H1 (cell line): Measurements from ENCODE around the gene ELFN2. TPM values are rescaled to one million over a fixed set of nuclear protein-coding genes. Genes with fewer than 3 reads are reported as not detected.

Experiments used
- CTCF ChIA-PET: fragments of 300-600 bp; sonication (Branson Sonifier 250); formaldehyde crosslinking; loops from one replicate; lab custom pipeline; 2021; ENCODE audit not compliant: partially characterized antibody; lab: Charles Lee
- POLR2A ChIA-PET: fragments of 300-600 bp; sonication (Branson Sonifier 250); formaldehyde crosslinking; loops from one replicate; lab custom pipeline; 2021; ENCODE audit warnings: inconsistent platforms; ENCODE audit not compliant: partially characterized antibody; lab: Charles Lee
- DNase-seq, 2 experiments: peaks; one replicate each; pipeline versions ENCODE4 v3.0.0 to v3.0.0-alpha.2; 2010 to 2022; ENCODE audit warnings: low spot score in 2 of 2, low read depth in 1 of 2, mixed read lengths in 1 of 2
- FAIRE-seq: peaks from 2 replicates; lab custom pipeline; 2011; peaks lifted over from hg19 to GRCh38; lab: Jason Lieb, UNC
- H2AFZ ChIP-seq: 2 replicates; pipeline ENCODE4 v1.8.1; 2012; ENCODE audit warnings: low read length, inconsistent platforms
- H2AK5ac ChIP-seq: 2 replicates; pipeline ENCODE4 v1.6.1; 2013; ENCODE audit warnings: low read depth, low read length
- H2BK120ac ChIP-seq: replicated peaks from 2 replicates; pipeline ENCODE3; 2013; ENCODE audit warnings: low read depth, low read length, inconsistent platforms
- H2BK12ac ChIP-seq: 2 replicates; pipeline ENCODE4 v1.6.1; 2013; ENCODE audit warnings: low read depth, low read length
- H2BK15ac ChIP-seq: 2 replicates; pipeline ENCODE4 v1.6.1; 2013; ENCODE audit warnings: low read length
- H2BK20ac ChIP-seq: 2 replicates; pipeline ENCODE4 v1.6.1; 2013; ENCODE audit warnings: low read length
- H2BK5ac ChIP-seq: 2 replicates; pipeline ENCODE4 v1.6.1; 2013; ENCODE audit warnings: low read depth, low read length
- H3K14ac ChIP-seq: 2 replicates; pipeline ENCODE4 v1.6.1; 2013; ENCODE audit warnings: inconsistent platforms; ENCODE audit not compliant: insufficient read length
- H3K18ac ChIP-seq: 2 replicates; pipeline ENCODE4 v1.6.1; 2013; ENCODE audit warnings: low read length; ENCODE audit errors: extremely low read depth
- H3K23ac ChIP-seq: 2 replicates; pipeline ENCODE4 v1.6.1; 2013; ENCODE audit warnings: inconsistent platforms; ENCODE audit not compliant: insufficient read length
- H3K23me2 ChIP-seq: 2 replicates; pipeline ENCODE4 v1.6.1; 2013; ENCODE audit warnings: low read depth, low read length
- H3K27ac ChIP-seq: 2 replicates; pipeline ENCODE4 v1.6.1; 2011; ENCODE audit warnings: low read depth, low read length, inconsistent platforms
- H3K27me3 ChIP-seq, 4 experiments: replicated peaks in 1 of 4; 1 replicate in 1 of 4; 2 replicates in 3 of 4; pipeline versions ENCODE4 v1.6.1 to v1.8.1; 2011 to 2013; ENCODE audit warnings: low read length in 3 of 4, mild to moderate bottlenecking in 3 of 4, inconsistent platforms in 2 of 4, mixed read lengths in 2 of 4, moderate library complexity in 1 of 4; ENCODE audit not compliant: control insufficient read depth in 3 of 4, insufficient read depth in 3 of 4; ENCODE audit errors: extremely low read depth in 1 of 4
- H3K36me3 ChIP-seq, 4 experiments: 2 replicates each; pipeline versions ENCODE4 v1.6.1 to v1.8.1; 2011 to 2013; ENCODE audit warnings: mild to moderate bottlenecking in 4 of 4, low read length in 3 of 4, moderate library complexity in 2 of 4, control low read depth in 1 of 4, inconsistent platforms in 1 of 4; ENCODE audit not compliant: insufficient read depth in 4 of 4, control insufficient read depth in 2 of 4
- H3K4ac ChIP-seq: replicated peaks from 2 replicates; pipeline ENCODE3; 2013; ENCODE audit warnings: low read length, low read depth, mixed read lengths, inconsistent platforms; ENCODE audit not compliant: insufficient read length
- H3K4me1 ChIP-seq, 4 experiments: replicated peaks in 1 of 4; 1 replicate in 1 of 4; 2 replicates in 3 of 4; pipeline versions ENCODE4 v1.6.1 to v1.8.1; 2011 to 2013; ENCODE audit warnings: low read length in 3 of 4, inconsistent platforms in 2 of 4, mixed read lengths in 1 of 4; ENCODE audit not compliant: insufficient read depth in 4 of 4, control insufficient read depth in 3 of 4
- H3K4me2 ChIP-seq, 2 experiments: 2 replicates each; pipeline versions ENCODE4 v1.6.1 to v1.8.1; 2011 to 2013; ENCODE audit warnings: low read depth in 2 of 2, low read length in 2 of 2, control low read depth in 1 of 2, inconsistent platforms in 1 of 2, mild to moderate bottlenecking in 1 of 2; ENCODE audit not compliant: insufficient read depth in 1 of 2
- H3K4me3 ChIP-seq, 4 experiments: fragments of 200-600, 300-600 bp in 1 of 4; sonication (generic), shearing (Covaris generic), sonication (Bioruptor Twin) in 1 of 4; 2 replicates each; pipeline versions ENCODE4 v1.5.1 to v1.8.1; 2011 to 2016; ENCODE audit warnings: low read length in 4 of 4, low read depth in 3 of 4, control low read depth in 2 of 4, inconsistent platforms in 2 of 4, mild to moderate bottlenecking in 2 of 4, mixed read lengths in 1 of 4, moderate library complexity in 1 of 4; ENCODE audit not compliant: insufficient read depth in 2 of 4; ENCODE audit errors: extremely low read depth in 1 of 4
- H3K56ac ChIP-seq: replicated peaks from 2 replicates; pipeline ENCODE3; 2013; ENCODE audit warnings: low read depth, mild to moderate bottlenecking, mixed read lengths, low read length, inconsistent platforms; ENCODE audit not compliant: insufficient read length
- H3K79me1 ChIP-seq: 2 replicates; pipeline ENCODE4 v1.6.1; 2013; ENCODE audit warnings: low read depth, low read length, control low read depth
- H3K79me2 ChIP-seq, 2 experiments: 2 replicates each; pipeline versions ENCODE4 v1.6.1 to v1.8.1; 2012 to 2013; ENCODE audit warnings: low read length in 2 of 2, mild to moderate bottlenecking in 2 of 2, inconsistent platforms in 1 of 2; ENCODE audit not compliant: insufficient read depth in 2 of 2, control insufficient read depth in 1 of 2
- H3K9ac ChIP-seq, 4 experiments: replicated peaks in 1 of 4; 1 replicate in 1 of 4; 2 replicates in 3 of 4; pipeline versions ENCODE4 v1.6.1 to v1.8.1; 2011 to 2013; ENCODE audit warnings: low read depth in 3 of 4, low read length in 3 of 4, control low read depth in 2 of 4, mild to moderate bottlenecking in 2 of 4, moderate library complexity in 2 of 4, inconsistent platforms in 1 of 4; ENCODE audit errors: extremely low read depth in 1 of 4
- H3K9me3 ChIP-seq, 2 experiments: 2 replicates each; pipeline versions ENCODE4 v1.6.1 to v1.8.1; 2012 to 2013; ENCODE audit warnings: mild to moderate bottlenecking in 2 of 2, moderate library complexity in 2 of 2, control low read depth in 1 of 2, inconsistent platforms in 1 of 2, low read depth in 1 of 2, low read length in 1 of 2, mixed read lengths in 1 of 2; ENCODE audit not compliant: insufficient read depth in 2 of 2
- H4K20me1 ChIP-seq, 2 experiments: replicated peaks in 1 of 2; 2 replicates each; pipeline versions ENCODE3 to v1.8.1; 2011 to 2013; ENCODE audit warnings: inconsistent platforms in 2 of 2, low read length in 2 of 2, mild to moderate bottlenecking in 1 of 2; ENCODE audit not compliant: insufficient read depth in 2 of 2, control insufficient read depth in 1 of 2
- H4K5ac ChIP-seq: 2 replicates; pipeline ENCODE4 v1.6.1; 2013; ENCODE audit warnings: low read length, low read depth, mixed read lengths, inconsistent platforms; ENCODE audit not compliant: insufficient read length
- H4K8ac ChIP-seq: 2 replicates; pipeline ENCODE4 v1.8.0; 2013; ENCODE audit warnings: mild to moderate bottlenecking, moderate library complexity, low read length, inconsistent platforms; ENCODE audit not compliant: insufficient read depth; ENCODE audit errors: extremely low read depth
- H4K91ac ChIP-seq: replicated peaks from 2 replicates; pipeline ENCODE3; 2013; ENCODE audit warnings: low read length, mixed read lengths, inconsistent platforms; ENCODE audit not compliant: insufficient read length
- BRCA1 ChIP-seq: IDR thresholded peaks from 2 replicates; pipeline ENCODE4 v1.6.1; 2012; ENCODE audit warnings: low read depth, low read length, improper control_type of control experiment
- CEBPB ChIP-seq: IDR thresholded peaks from 2 replicates; pipeline ENCODE4 v1.6.1; 2012; ENCODE audit warnings: low read depth, low read length
- EP300 ChIP-seq, 2 experiments: IDR thresholded peaks; 1 replicate in 1 of 2; 2 replicates in 1 of 2; pipeline ENCODE4 v1.6.1; 2011 to 2012; ENCODE audit warnings: low read depth in 2 of 2, low read length in 2 of 2, mild to moderate bottlenecking in 2 of 2, borderline replicate concordance in 1 of 2, inconsistent platforms in 1 of 2, moderate library complexity in 1 of 2
- EZH2 ChIP-seq: fragments of 200-600 bp; sonication (generic); IDR thresholded peaks from 2 replicates; pipeline ENCODE4 v1.7.1; 2012; ENCODE audit warnings: low read depth, mild to moderate bottlenecking, moderate library complexity, low read length, inconsistent platforms; ENCODE audit not compliant: severe bottlenecking
- GABPA ChIP-seq: IDR thresholded peaks from 2 replicates; pipeline ENCODE4 v1.6.1; 2011; ENCODE audit warnings: mild to moderate bottlenecking, low read length, moderate library complexity, borderline replicate concordance; ENCODE audit not compliant: insufficient read depth
- GTF2F1 ChIP-seq: IDR thresholded peaks from 2 replicates; pipeline ENCODE4 v1.6.1; 2012; ENCODE audit warnings: low read depth, low read length, improper control_type of control experiment, borderline replicate concordance
- HDAC2 ChIP-seq, 2 experiments: fragments of 300-600 bp in 1 of 2; sonication (generic) in 1 of 2; IDR thresholded peaks; 2 replicates each; pipeline ENCODE4 v1.6.1; 2011 to 2012; ENCODE audit warnings: low read depth in 2 of 2, low read length in 2 of 2, mild to moderate bottlenecking in 2 of 2, moderate library complexity in 2 of 2, borderline replicate concordance in 1 of 2, inconsistent platforms in 1 of 2
- HDAC6 ChIP-seq: IDR thresholded peaks from one replicate; pipeline ENCODE4 v1.7.1; 2012; ENCODE audit warnings: low read depth, mild to moderate bottlenecking, inconsistent platforms, low read length, moderate library complexity
- RXRA ChIP-seq: IDR thresholded peaks from 2 replicates; pipeline ENCODE4 v1.6.1; 2011; ENCODE audit warnings: low read depth, mild to moderate bottlenecking, low read length, moderate library complexity; ENCODE audit not compliant: insufficient read depth
- SP2 ChIP-seq: IDR thresholded peaks from 2 replicates; pipeline ENCODE4 v1.6.1; 2012; ENCODE audit warnings: mild to moderate bottlenecking, low read length, inconsistent platforms
- SRF ChIP-seq: IDR thresholded peaks from 2 replicates; pipeline ENCODE4 v1.6.1; 2011; ENCODE audit warnings: mild to moderate bottlenecking, low read depth, low read length, moderate library complexity
- WGBS, 2 experiments: shearing (Covaris generic) in 1 of 2; methylation state at CpG; one replicate each; pipeline versions ENCODE4 v1.1.6 to v1.1.7; 2013 to 2015; ENCODE audit warnings: low lambda C conversion rate in 2 of 2, mixed read lengths in 2 of 2, inconsistent platforms in 1 of 2, low coverage in 1 of 2, missing lambda C conversion rate in 1 of 2; ENCODE audit not compliant: insufficient replicate concordance in 2 of 2, insufficient coverage in 1 of 2, insufficient read length in 1 of 2; ENCODE audit errors: extremely low coverage in 1 of 2, missing lambda C conversion rate in 1 of 2; 5-methylcytosine and 5-hydroxymethylcytosine counted together
- polyA plus RNA-seq, 7 experiments: library from polyadenylated mRNA; depleted of rRNA in 3 of 7; stranded (reverse) in 5 of 7; unstranded in 2 of 7; fragments of >200 nt in 5 of 7; fragments of 200-250 nt in 2 of 7; gene quantifications; 1 replicate in 5 of 7; 2 replicates in 1 of 7; 4 replicates in 1 of 7; pipeline versions ENCODE4 v1.2.1 to v1.2.3, GENCODE V29; 2011 to 2013; ENCODE audit warnings: missing spikeins in 2 of 7, mixed read lengths in 2 of 7
- total RNA-seq: library from RNA; stranded (reverse); fragmentation: NEBNext Ultra II Directional; extraction: Animal tissue kit (Norgen Biotek cat#: 25700); gene quantifications from 2 replicates; pipeline ENCODE4 v1.2.1, GENCODE V29; 2021

Gene ELFN2
- total and polyA plus RNA-seq, 2 of the 8 experiments (the other 6 are each of a cell fraction or from before 2014, with no cell fraction given) = 0.63 to 0.88 TPM

- no peak for FAIRE-seq
- Histone ChIP-seq H3K36me3 (no peaks in the 10 kb centered on the region), H3K23ac (no peak overlapping the region), H4K20me1 (no peaks in the 10 kb centered on the region), H2BK120ac (no peak overlapping the region), H2AFZ (no peak overlapping the region), H2BK15ac (no peak overlapping the region)
- POLR2A ChIA-PET = interaction anchor here (0.8 kb wide), 1 partner anchor 43 kb away, joined by 3 read pairs; no protein-coding TSS in a partner anchor
- TF ChIP-seq SRF (no peak), EZH2 (no peak), CEBPB (no peak), RXRA (no peak), GABPA (no peak), HDAC2 (IDR thresholded peaks at IDR 0.05; ENCODE audit: borderline replicate concordance in 1 of 2, low read depth in 2 of 2, low read length in 2 of 2) (no peak), HDAC6 (no peak), GTF2F1 (no peak), SP2 (no peak), EP300 (IDR thresholded peaks at IDR 0.05; ENCODE audit: borderline replicate concordance in 1 of 2, low read depth in 2 of 2, low read length in 2 of 2) (no peak), BRCA1 (no peak)
- TF ChIP-seq, all 59 proteins: peak for 0
- CTCF ChIA-PET = interaction anchor here (0.7 to 2.7 kb wide), 5 partner anchors 13 to 121 kb away, joined by 3 to 7 read pairs (median 6); no protein-coding TSS in a partner anchor
- H2BK5ac ChIP-seq = no peak overlapping the region
- H2AK5ac ChIP-seq = no peak overlapping the region
- no peak overlapping the region for H3K27ac ChIP-seq
- 96% methylated on average over 23 of the region's 33 CpGs; no CpG with 5 or more reads in 1 of the 2 experiments for WGBS, 2 experiments
- no peak overlapping the region for H3K4me3 ChIP-seq
- H4K5ac ChIP-seq = no peak overlapping the region
- no peak overlapping the region for H3K56ac ChIP-seq
- H4K8ac ChIP-seq = no peak overlapping the region
- no peak overlapping the region for H3K4me2 ChIP-seq
- no peak overlapping the region for H3K4ac ChIP-seq
- no peaks in the 10 kb centered on the region for H3K79me1 ChIP-seq
- no peak overlapping the region for H2BK20ac ChIP-seq
- H3K27me3 ChIP-seq = no peaks in the 10 kb centered on the region; a peak in 1 of 7 replicates
- no peak overlapping the region for H4K91ac ChIP-seq
- DNase-seq = no peak
- no peaks in the 10 kb centered on the region for H3K9me3 ChIP-seq
- H3K18ac ChIP-seq = no peak overlapping the region
- H3K79me2 ChIP-seq = no peaks in the 10 kb centered on the region
- no peak overlapping the region for H2BK12ac ChIP-seq
- peaks cover 0 to 8% (median 5%) of the 10 kb centered on the region in 4 experiments; a peak in 5 of 7 replicates for H3K4me1 ChIP-seq
- no peak overlapping the region for H3K9ac ChIP-seq
- no peaks in the 10 kb centered on the region for H3K23me2 ChIP-seq
- no peak overlapping the region for H3K14ac ChIP-seq
These were observed 53.8 kb downstream of the ELFN2 start for GRCh38 chr22:37373451-37373850.
